ENCODE results near the gene SIRT3. TPM values are rescaled to one million over a fixed set of nuclear protein-coding genes. Genes with fewer than 3 reads are reported as not detected.

The SIRT3 gene
- total and polyA plus RNA-seq, 2 of the 13 experiments (the other 11 are each of a cell fraction or from before 2014, with no cell fraction given): 15.1 to 18.2 TPM

DNA sequence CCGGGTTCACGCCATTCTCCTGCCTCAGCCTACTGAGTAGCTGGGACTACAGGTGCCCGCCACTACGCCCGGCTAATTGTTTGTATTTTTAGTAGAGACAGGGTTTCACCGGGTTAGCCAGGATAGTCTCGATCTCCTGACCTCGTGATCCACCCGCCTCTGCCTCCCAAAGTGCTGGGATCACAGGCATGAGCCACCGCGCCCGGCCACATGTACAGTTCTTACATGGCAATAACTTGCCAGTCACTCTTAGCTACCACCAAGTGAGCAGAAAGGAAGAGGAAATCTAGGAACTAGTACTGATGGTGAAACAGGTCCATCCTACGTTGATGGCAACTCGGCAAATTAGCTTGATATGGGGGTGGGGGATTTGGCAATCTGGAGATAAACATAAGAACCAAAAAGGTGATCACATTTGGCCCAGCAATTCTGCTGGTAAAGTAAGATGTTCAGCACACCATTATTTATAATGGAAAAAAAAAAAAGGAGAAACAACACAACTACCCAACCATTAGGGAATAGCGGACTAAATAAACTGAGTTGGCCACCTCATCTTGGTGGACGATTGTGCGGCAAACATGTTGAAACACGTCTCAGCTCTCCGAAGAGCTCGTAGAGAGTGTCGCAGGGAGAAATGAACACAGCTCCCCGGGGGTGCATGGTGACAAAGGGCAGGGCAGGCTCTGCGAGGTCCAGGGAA is 47.4 kb upstream of the SIRT3 start:
- intact Hi-C loops (cut with micrococcal nuclease; ENCODE audit: unreplicated experiment) (no loop called here), in situ Hi-C loops (cut with HindIII; ENCODE audit: extremely low pct_ligation_motif_present, low pct_unique_long_range_greater_than_20kb) (no loop called here)
- WGBS (ENCODE audit: low lambda C conversion rate): 55% methylated on average over 23 of the region's 23 CpGs
- ChIA-PET POLR2A (no interaction called here), CTCF (ENCODE audit: low intra/inter-chr PET ratio, low total read pairs) (no interaction called here)
- H3K79me2 ChIP-seq (ENCODE audit: insufficient read depth, low read length): no peaks in the 10 kb centered on the region
- peak overlapping the region in 1 of 3 experiments; percentile 23; a peak in 1 of 6 replicates for H3K4me3 ChIP-seq (replicated peaks in 1 of 3; ENCODE audit: insufficient read depth in 1 of 3, low read depth in 2 of 3, low read length in 3 of 3)
- H3K27ac ChIP-seq (ENCODE audit: extremely low read length, insufficient read depth, low read length): no peak overlapping the region
- H3K9ac ChIP-seq (ENCODE audit: insufficient read depth, low read depth, low read length): no peak overlapping the region
- H2AFZ ChIP-seq (ENCODE audit: low read length): no peak overlapping the region
- DNase-seq (ENCODE audit: low spot score): no peak
- H3K4me1 ChIP-seq (ENCODE audit: insufficient read depth, low read length): peaks cover 32% of the 10 kb centered on the region
- ATAC-seq: no peak
- H4K20me1 ChIP-seq (ENCODE audit: insufficient read depth, low read length): no peaks in the 10 kb centered on the region
- H3K9me3 ChIP-seq (ENCODE audit: low read length): no peaks in the 10 kb centered on the region
- BruUV-seq (replicated peaks): no TSS peak
- H3K36me3 ChIP-seq (replicated peaks in 1 of 2; ENCODE audit: control insufficient read depth in 1 of 2, insufficient read depth in 2 of 2, low read length in 2 of 2): no peaks in the 10 kb centered on the region
- FAIRE-seq: no peak
- TF ChIP-seq ZNF709 (CRISPR knock-in tag; IDR thresholded peaks at IDR 0.05): no peak
- TF ChIP-seq, protein P1, sequence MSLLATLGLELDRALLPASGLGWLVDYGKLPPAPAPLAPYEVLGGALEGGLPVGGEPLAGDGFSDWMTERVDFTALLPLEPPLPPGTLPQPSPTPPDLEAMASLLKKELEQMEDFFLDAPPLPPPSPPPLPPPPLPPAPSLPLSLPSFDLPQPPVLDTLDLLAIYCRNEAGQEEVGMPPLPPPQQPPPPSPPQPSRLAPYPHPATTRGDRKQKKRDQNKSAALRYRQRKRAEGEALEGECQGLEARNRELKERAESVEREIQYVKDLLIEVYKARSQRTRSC (CRISPR knock-in tag; IDR thresholded peaks at IDR 0.05; ENCODE audit: low read depth): no peak
- no peak for TF ChIP-seq ZSCAN31 (CRISPR knock-in tag; IDR thresholded peaks at IDR 0.05; ENCODE audit: low read depth)
- TF ChIP-seq ZNF33A (CRISPR knock-in tag; IDR thresholded peaks at IDR 0.05; ENCODE audit: borderline replicate concordance): no peak
- TF ChIP-seq BCL6 (CRISPR knock-in tag; IDR thresholded peaks at IDR 0.05): no peak
- TF ChIP-seq FOXC1 (CRISPR knock-in tag; IDR thresholded peaks at IDR 0.05; ENCODE audit: borderline replicate concordance): no peak
- no peak for TF ChIP-seq CC2D1A (CRISPR knock-in tag; IDR thresholded peaks at IDR 0.05)
- no peak for TF ChIP-seq MAFF (IDR thresholded peaks at IDR 0.05; ENCODE audit: low read depth, low read length)
- H3K4me2 ChIP-seq (ENCODE audit: low read depth, low read length): no peak overlapping the region
- peaks cover 12 to 89% of the 10 kb centered on the region in 2 experiments for H3K27me3 ChIP-seq (ENCODE audit: control insufficient read depth in 1 of 2, insufficient read depth in 2 of 2, low read length in 2 of 2)
